Ascending aorta (tissue), 2 donors: ENCODE measurements around the gene RNF207. TPM values are rescaled to one million over a fixed set of nuclear protein-coding genes. Genes with fewer than 3 reads are reported as not detected.

Experiments used
- DNase-seq, 2 donors: peaks; one replicate each; pipeline ENCODE4 v3.0.0-alpha.2; 2019; ENCODE audit warnings: low spot score in 2 of 2
- H3K27ac ChIP-seq, 2 donors: fragments of 200-600 bp; sonication (generic); one replicate each; pipeline ENCODE4 v1.5.1; 2016 to 2017; ENCODE audit warnings: mild to moderate bottlenecking in 1 of 2
- H3K27me3 ChIP-seq: fragments of 200-600 bp; sonication (generic); one replicate; pipeline ENCODE4 v1.5.1; 2017
- H3K36me3 ChIP-seq, 2 donors: fragments of 200-600 bp; sonication (generic); one replicate each; pipeline ENCODE4 v1.5.1; 2016
- H3K4me1 ChIP-seq, 2 donors: fragments of 200-600 bp; sonication (generic); one replicate each; pipeline ENCODE4 v1.5.1; 2016 to 2017; ENCODE audit warnings: mild to moderate bottlenecking in 1 of 2
- H3K4me3 ChIP-seq, 2 donors: fragments of 200-600 bp; sonication (generic); one replicate each; pipeline ENCODE4 v1.5.1; 2016 to 2017; ENCODE audit warnings: mild to moderate bottlenecking in 1 of 2
- H3K9me3 ChIP-seq, 2 donors: fragments of 200-600 bp; sonication (generic); one replicate each; pipeline ENCODE4 v1.5.1; 2016
- intact Hi-C: fragments of 100-400 bp; cut with DNase I; formaldehyde crosslinking; loops from one replicate; pipeline ENCODE4 v1.15.1; 2023
- total RNA-seq: library from RNA; depleted of rRNA; stranded (reverse); fragments of >200 nt; gene quantifications from one replicate; pipeline ENCODE4 v1.1.0, GENCODE V29; 2016
- TF ChIP-seq, protein P1 (sequence below), 3 experiments: fragments of 200-600 bp in 2 of 3; fragments of 450-650 bp in 1 of 3; sonication (generic) in 2 of 3; IDR thresholded peaks; one replicate each; pipeline ENCODE4 v1.5.1; 2016 to 2019; ENCODE audit warnings: antibody characterized with exemption in 3 of 3, mild to moderate bottlenecking in 1 of 3, moderate library complexity in 1 of 3

The RNF207 gene
- total RNA-seq, 1 donor from 2014 or later = 81.1 TPM

DNA sequence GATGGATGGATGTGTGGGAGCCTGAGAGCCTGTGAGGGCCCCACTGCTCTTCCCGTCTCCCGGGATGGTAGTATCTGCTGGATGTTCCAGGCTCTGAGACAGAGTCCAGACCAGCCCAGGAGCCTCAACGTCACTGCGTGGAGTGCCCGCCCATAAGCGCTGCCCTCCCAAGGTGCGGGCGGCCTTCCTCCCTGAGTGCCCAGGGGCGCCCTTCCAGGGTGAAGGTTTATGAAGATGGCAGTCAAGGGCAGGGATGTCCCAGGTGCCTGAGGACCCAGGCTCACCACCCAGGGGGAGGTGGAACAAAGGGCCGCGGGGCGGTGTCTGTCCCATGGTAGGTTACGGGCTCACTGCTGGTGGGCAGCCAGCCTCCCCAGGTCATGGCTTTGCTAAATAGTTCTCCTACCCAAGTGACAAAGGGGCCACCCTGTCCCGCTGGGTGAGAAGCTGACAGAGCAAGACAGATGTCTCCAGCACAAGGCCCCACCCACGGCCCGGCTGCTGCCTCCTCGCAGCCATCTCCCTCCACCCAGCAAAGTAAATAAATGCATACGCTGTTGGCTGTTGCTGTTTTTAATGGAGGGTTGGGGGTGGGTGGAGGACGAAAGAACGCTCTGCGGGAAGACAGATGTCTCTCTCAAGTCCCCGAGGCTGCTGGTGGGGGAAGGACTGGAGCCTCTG, 63.9 kb downstream of the RNF207 start:
- no peak overlapping the region for H3K4me3 ChIP-seq
- no peak overlapping the region for H3K27ac ChIP-seq
- H3K27me3 ChIP-seq = no peaks in the 10 kb centered on the region
- no peak for DNase-seq
- TF ChIP-seq, protein P1, sequence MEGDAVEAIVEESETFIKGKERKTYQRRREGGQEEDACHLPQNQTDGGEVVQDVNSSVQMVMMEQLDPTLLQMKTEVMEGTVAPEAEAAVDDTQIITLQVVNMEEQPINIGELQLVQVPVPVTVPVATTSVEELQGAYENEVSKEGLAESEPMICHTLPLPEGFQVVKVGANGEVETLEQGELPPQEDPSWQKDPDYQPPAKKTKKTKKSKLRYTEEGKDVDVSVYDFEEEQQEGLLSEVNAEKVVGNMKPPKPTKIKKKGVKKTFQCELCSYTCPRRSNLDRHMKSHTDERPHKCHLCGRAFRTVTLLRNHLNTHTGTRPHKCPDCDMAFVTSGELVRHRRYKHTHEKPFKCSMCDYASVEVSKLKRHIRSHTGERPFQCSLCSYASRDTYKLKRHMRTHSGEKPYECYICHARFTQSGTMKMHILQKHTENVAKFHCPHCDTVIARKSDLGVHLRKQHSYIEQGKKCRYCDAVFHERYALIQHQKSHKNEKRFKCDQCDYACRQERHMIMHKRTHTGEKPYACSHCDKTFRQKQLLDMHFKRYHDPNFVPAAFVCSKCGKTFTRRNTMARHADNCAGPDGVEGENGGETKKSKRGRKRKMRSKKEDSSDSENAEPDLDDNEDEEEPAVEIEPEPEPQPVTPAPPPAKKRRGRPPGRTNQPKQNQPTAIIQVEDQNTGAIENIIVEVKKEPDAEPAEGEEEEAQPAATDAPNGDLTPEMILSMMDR (IDR thresholded peaks at IDR 0.05) = no peak
- H3K36me3 ChIP-seq = no peaks in the 10 kb centered on the region
- no peaks in the 10 kb centered on the region for H3K9me3 ChIP-seq
- no peaks in the 10 kb centered on the region for H3K4me1 ChIP-seq
- intact Hi-C loops = no loop called here

DNA sequence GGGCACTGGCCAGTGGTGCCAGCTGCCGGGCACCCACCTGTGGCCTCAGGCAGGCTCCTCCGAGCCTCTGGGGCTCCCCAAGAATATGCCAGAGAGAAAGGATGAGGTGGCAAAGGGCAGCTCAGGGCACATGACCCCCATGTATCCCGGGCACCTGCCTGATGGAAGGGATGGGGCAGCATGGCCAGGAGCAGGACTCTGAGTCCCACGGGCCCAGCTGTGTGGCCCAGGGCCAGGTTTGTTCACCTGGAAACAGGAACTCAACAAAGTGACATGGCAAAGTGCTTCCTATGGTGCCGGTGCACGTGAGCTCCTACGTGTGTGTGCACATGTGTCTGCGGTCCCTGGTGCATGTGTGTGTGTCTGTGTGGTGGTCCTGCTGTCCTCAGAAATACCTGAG, 64.5 kb downstream of the RNF207 start:
- Histone ChIP-seq H3K27ac (no peak overlapping the region), H3K9me3 (no peaks in the 10 kb centered on the region), H3K4me1 (no peaks in the 10 kb centered on the region), H3K36me3 (no peaks in the 10 kb centered on the region), H3K27me3 (no peaks in the 10 kb centered on the region), H3K4me3 (no peak overlapping the region)
- TF ChIP-seq, protein P1 (IDR thresholded peaks at IDR 0.05) = no peak
- no peak for DNase-seq
- intact Hi-C loops = no loop called here

Other genes starting within 250 kb of the RNF207 start
- 8.2 TPM for gene NPHP4, start 213.7 kb upstream of the RNF207 start, total RNA-seq
- gene KCNAB2, start 160.2 kb upstream of the RNF207 start, total RNA-seq = 17.9 TPM
- gene CHD5, start 25.8 kb upstream of the RNF207 start, total RNA-seq = 4.0 TPM
- gene RPL22, start 6.5 kb upstream of the RNF207 start, total RNA-seq = 88.8 TPM
- gene ICMT, start 29.8 kb downstream of the RNF207 start, total RNA-seq = 96.7 TPM
- gene HES3, start 38.1 kb downstream of the RNF207 start, total RNA-seq = not detected
- 24.3 TPM for gene GPR153, start 55.0 kb downstream of the RNF207 start, total RNA-seq
- 16.1 TPM for gene ACOT7, start 187.6 kb downstream of the RNF207 start, total RNA-seq
- not detected for gene HES2, start 213.8 kb downstream of the RNF207 start, total RNA-seq
- 2.2 TPM for gene ESPN, start 218.7 kb downstream of the RNF207 start, total RNA-seq